Measurements from ENCODE around the gene ELAVL2.

Gene ELAVL2

GRCh38 chr9:23721466-23721865 lies 104.6 kb downstream of the ELAVL2 start:
- DNase-seq = no peak

- no peak for DNase-seq
These were observed 108.5 kb downstream of the ELAVL2 start for GRCh38 chr9:23717505-23717904.

GRCh38 chr9:23707249-23707648 lies 118.8 kb downstream of the ELAVL2 start:
- no peak for DNase-seq

- no peak for DNase-seq
These were observed 123.6 kb downstream of the ELAVL2 start for GRCh38 chr9:23702311-23702922.

DNA sequence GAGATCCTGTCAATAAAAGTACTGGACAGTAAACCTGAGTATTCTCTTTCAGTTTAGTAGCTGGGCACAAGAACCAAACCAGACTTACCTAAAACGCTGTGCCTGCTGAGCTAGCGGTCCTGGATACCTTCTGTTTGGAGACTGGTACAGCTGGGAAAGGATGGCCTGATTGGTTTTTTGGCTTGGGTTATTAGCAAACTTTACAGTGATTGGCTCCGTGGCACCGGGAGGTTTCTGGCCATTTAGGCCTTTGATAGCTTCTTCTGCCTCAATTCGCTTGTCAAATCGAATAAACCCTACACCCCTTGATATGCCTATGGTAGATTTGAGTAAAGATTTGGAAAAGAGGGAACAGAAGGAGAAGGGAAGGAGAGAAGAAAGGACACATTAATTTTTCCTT lies 124.7 kb downstream of the ELAVL2 start:
- DNase-seq = no peak

GRCh38 chr9:23700359-23700758 lies 125.7 kb downstream of the ELAVL2 start:
- DNase-seq = no peak

DNA sequence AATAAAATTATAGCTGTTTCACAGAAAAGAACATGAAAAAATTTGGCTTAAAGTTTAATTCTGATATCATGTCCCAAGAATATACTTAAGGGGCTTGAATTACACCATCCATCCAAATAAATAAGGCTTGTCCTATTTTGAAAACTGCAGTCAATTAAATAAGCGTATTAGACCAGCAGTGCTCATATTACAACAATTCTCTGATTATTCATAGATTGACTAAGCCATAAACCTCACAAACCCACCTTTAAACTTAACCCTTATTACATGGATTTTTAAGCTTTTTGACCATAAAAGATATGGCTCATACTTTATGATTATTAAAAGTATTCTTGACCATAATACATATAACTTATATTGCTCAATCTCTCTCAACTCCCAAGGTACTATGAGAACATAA lies 127.9 kb downstream of the ELAVL2 start:
- no peak for DNase-seq

GRCh38 chr9:23695572-23695971 lies 130.5 kb downstream of the ELAVL2 start:
- no peak for DNase-seq

GRCh38 chr9:23693374-23693773 lies 132.7 kb downstream of the ELAVL2 start:
- no peak for DNase-seq

- no peak for DNase-seq
These were observed 139.1 kb downstream of the ELAVL2 start for GRCh38 chr9:23686896-23687295.

- no peak for DNase-seq
These were observed 139.8 kb downstream of the ELAVL2 start for GRCh38 chr9:23686257-23686656.

- no peak for DNase-seq
These were observed 142.4 kb downstream of the ELAVL2 start for GRCh38 chr9:23683611-23684061.

GRCh38 chr9:23682891-23683431 lies 143.1 kb downstream of the ELAVL2 start:
- no peak for DNase-seq

DNA sequence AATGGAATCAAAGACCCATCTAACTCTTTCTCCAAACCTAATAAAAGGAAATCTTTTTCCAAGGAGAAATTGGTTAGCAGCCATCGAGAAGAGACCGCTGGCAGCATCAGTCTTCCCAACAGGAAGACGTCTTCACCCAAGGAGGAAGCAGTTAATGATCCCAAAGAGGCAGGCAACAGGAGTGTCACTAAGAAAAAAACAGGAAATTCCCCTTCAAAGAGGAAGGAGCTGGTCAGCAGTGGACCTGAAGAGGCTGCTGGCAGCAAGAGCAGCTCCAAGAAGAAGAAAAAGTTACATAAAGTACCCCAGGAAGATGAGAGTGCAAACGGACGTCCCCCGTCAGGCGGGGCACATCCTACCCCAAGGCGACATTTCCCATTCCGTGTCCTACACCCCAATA lies 143.7 kb downstream of the ELAVL2 start:
- DNase-seq = no peak

- DNase-seq = no peak
These were observed 148.6 kb downstream of the ELAVL2 start for GRCh38 chr9:23677446-23677845.

GRCh38 chr9:23674016-23674585 lies 151.9 kb downstream of the ELAVL2 start:
- DNase-seq = no peak

- no peak for DNase-seq
These were observed 153.9 kb downstream of the ELAVL2 start for GRCh38 chr9:23672151-23672550.

DNA sequence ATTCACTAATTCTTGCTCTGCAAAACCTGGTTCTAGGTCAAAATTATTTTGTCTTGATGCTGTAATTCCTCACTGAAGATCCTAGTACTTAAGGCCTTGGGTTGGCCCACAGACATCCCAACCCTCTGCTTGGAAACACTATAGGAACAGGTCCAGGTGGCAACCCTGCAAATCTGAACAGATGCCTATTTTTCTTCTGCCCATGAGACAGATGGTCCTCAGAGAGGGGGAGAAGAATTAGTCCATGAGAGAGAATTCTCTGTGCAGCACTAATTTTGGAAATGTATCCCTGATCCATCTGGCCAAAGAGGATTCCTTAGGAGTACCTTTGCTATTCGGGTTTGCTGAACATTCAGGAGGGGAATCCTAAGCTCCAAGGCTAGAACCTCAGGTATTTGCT lies 156.3 kb downstream of the ELAVL2 start:
- DNase-seq = no peak

- DNase-seq = no peak
These were observed 160.4 kb downstream of the ELAVL2 start for GRCh38 chr9:23665635-23666034.

GRCh38 chr9:23665051-23665450 lies 161.0 kb downstream of the ELAVL2 start:
- no peak for DNase-seq

DNA sequence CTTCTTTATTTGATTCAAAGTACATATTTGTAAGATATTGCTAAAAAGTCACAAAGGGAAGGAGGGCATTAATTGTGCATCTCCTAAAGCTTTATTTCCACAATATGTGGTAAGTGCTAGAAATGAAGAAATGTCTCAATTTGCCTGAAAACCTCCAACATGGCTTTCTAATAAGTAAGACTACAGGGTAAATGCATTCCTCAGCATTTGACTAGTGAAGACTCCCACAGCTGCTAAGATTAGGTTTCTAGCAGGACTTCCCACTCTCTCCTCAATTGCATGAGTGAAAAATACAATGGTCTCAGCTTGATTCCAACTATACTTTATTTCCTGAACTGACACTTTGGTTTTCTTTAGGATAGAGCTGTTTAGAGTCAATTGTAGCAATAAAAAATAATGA lies 162.1 kb downstream of the ELAVL2 start:
- no peak for DNase-seq

DNA sequence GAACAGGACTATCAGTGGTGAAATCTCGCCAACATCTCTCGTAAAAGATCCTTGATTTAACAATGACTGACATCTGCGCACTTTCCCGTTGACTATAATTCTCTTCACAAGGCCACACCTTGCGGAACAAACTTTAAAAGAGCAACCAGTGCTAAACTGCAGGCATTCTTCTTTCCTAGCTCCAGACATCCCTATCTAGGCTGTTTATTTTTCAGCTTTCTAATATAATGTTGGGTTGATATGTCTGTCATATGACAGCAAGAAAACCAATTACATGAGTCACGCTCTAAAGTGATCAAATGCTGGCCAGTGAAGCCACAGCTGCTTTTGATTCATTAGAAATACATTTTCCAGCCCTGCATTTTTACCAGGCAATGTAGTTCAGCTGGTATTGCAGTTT lies 162.5 kb downstream of the ELAVL2 start:
- no peak for DNase-seq

- DNase-seq = no peak
These were observed 162.9 kb downstream of the ELAVL2 start for GRCh38 chr9:23663125-23663524.

GRCh38 chr9:23662320-23662719 lies 163.7 kb downstream of the ELAVL2 start:
- DNase-seq = no peak

All from Kasumi-1 (cell line).